SK-MEL-5 (cell line): ENCODE results near the gene ZBTB16. TPM values are rescaled to one million over a fixed set of nuclear protein-coding genes. Genes with fewer than 3 reads are reported as not detected.

Experiments
- DNase-seq: peaks from one replicate; pipeline ENCODE4 v3.0.0-alpha.2; 2016; ENCODE audit warnings: low read depth, low spot score
- in situ Hi-C: cut with HindIII; loops from 2 replicates; pipeline ENCODE4 v1.10.0; 2016; ENCODE audit warnings: low sequenced_read_pairs, high pct_unique_total_duplicates, low pct_unique_long_range_greater_than_20kb
- total RNA-seq: library from RNA; depleted of rRNA; stranded (reverse); fragments of >200 nt; shearing (Covaris generic); gene quantifications from 2 replicates; pipeline ENCODE4 v1.2.3, GENCODE V29; 2014

The ZBTB16 gene
- total RNA-seq, 1 experiment from 2014 or later = not detected

- in situ Hi-C loops = no loop called here
- peak; percentile 44 for DNase-seq
Observed at GRCh38 chr11:114162719-114163123, 103.2 kb downstream of the ZBTB16 start.

GRCh38 chr11:114163229-114163631, 103.7 kb downstream of the ZBTB16 start:
- in situ Hi-C loops = no loop called here
- no peak for DNase-seq

GRCh38 chr11:114163830-114164401, 104.4 kb downstream of the ZBTB16 start:
- in situ Hi-C loops = no loop called here
- DNase-seq = no peak

- in situ Hi-C loops = no loop called here
- DNase-seq = no peak
Observed at GRCh38 chr11:114164546-114164945, 105.0 kb downstream of the ZBTB16 start.

GRCh38 chr11:114165326-114166230, 106.1 kb downstream of the ZBTB16 start:
- in situ Hi-C loops = no loop called here
- no peak for DNase-seq

GRCh38 chr11:114166362-114166761, 106.9 kb downstream of the ZBTB16 start:
- in situ Hi-C loops = no loop called here
- no peak for DNase-seq

- DNase-seq = peak; percentile 78
- in situ Hi-C loops = no loop called here
Observed at GRCh38 chr11:114166897-114167323, 107.4 kb downstream of the ZBTB16 start.

- no peak for DNase-seq
- in situ Hi-C loops = no loop called here
Observed at GRCh38 chr11:114167355-114167754, 107.8 kb downstream of the ZBTB16 start.

- in situ Hi-C loops = no loop called here
- no peak for DNase-seq
Observed at GRCh38 chr11:114167771-114168448, 108.4 kb downstream of the ZBTB16 start.

- in situ Hi-C loops = no loop called here
- DNase-seq = no peak
Observed at GRCh38 chr11:114168691-114169090, 109.2 kb downstream of the ZBTB16 start.

- in situ Hi-C loops = no loop called here
- DNase-seq = no peak
Observed at GRCh38 chr11:114169321-114169749, 109.8 kb downstream of the ZBTB16 start.

GRCh38 chr11:114169821-114170220, 110.3 kb downstream of the ZBTB16 start:
- no peak for DNase-seq
- in situ Hi-C loops = no loop called here

GRCh38 chr11:114170226-114170625, 110.7 kb downstream of the ZBTB16 start:
- no peak for DNase-seq
- in situ Hi-C loops = no loop called here

- in situ Hi-C loops = no loop called here
Observed at GRCh38 chr11:114171257-114172054, 111.9 kb downstream of the ZBTB16 start.

GRCh38 chr11:114172055-114172861, 112.7 kb downstream of the ZBTB16 start:
- DNase-seq = no peak
- in situ Hi-C loops = no loop called here

More at GRCh38 chr11:114171257-114172054, 111.9 kb downstream of the ZBTB16 start:
- DNase-seq = no peak

GRCh38 chr11:114172871-114173444, 113.4 kb downstream of the ZBTB16 start:
- in situ Hi-C loops = no loop called here
- no peak for DNase-seq

- in situ Hi-C loops = no loop called here
- no peak for DNase-seq
Observed at GRCh38 chr11:114173843-114174242, 114.3 kb downstream of the ZBTB16 start.
